K562 (cell line): ENCODE results near the gene FRMD4A.

ENCODE experiments used
- EZH2 ChIP-seq: IDR thresholded peaks from 2 replicates; pipeline ENCODE4 v1.6.1; 2012; ENCODE audit warnings: low read depth, mild to moderate bottlenecking, inconsistent platforms, low read length, borderline replicate concordance
- HNRNPLL ChIP-seq: fragments of 200-400 bp; formaldehyde crosslinking; IDR thresholded peaks from 2 replicates; pipeline ENCODE4 v1.6.1; 2017; ENCODE audit warnings: low read length, low read depth, mild to moderate bottlenecking; ENCODE audit not compliant: poor library complexity, severe bottlenecking
- JUNB ChIP-seq: fragments of 450-650 bp; formaldehyde crosslinking; conservative IDR thresholded peaks from 2 replicates; pipeline ENCODE4 v1.4.0; 2020; ENCODE audit warnings: mild to moderate bottlenecking
- NFIC ChIP-seq: fragments of 450-650 bp; IDR thresholded peaks from 2 replicates; pipeline ENCODE4 v1.6.1; 2017; ENCODE audit warnings: mild to moderate bottlenecking, inconsistent platforms
- ZNF408 ChIP-seq: fragments of 250-450 bp; sonication (Bioruptor Pico); IDR thresholded peaks from 2 replicates; pipeline ENCODE4 v1.4.0; 2020; ENCODE audit warnings: low read depth, mild to moderate bottlenecking, moderate library complexity

- TF ChIP-seq JUNB (CRISPR knock-in tag): no peak
- no peak for TF ChIP-seq NFIC
- TF ChIP-seq ZNF408 (CRISPR knock-in tag): no peak
- no peak for TF ChIP-seq HNRNPLL
- no peak for TF ChIP-seq EZH2
Measured at GRCh38 chr10:13921941-13922340, 408.8 kb downstream of the FRMD4A start.
